ENCODE measurements around the gene THBS2.

- TF ChIP-seq CTCF (IDR thresholded peaks at IDR 0.05 in 4 of 5, conservative IDR thresholded peaks at IDR 0.05 in 1 of 5) (no peak), POLR2A (IDR thresholded peaks at IDR 0.05) (no peak)
Observed at GRCh38 chr6:169244684-169245383, 8.8 kb downstream of the THBS2 start.
